Neural crest cell (in vitro differentiated cells): Measurements from ENCODE around the gene CCDC13. TPM values are rescaled to one million over a fixed set of nuclear protein-coding genes. Genes with fewer than 3 reads are reported as not detected.

Experiments
- DNase-seq: peaks from one replicate; pipeline ENCODE4 v3.0.0; 2021; ENCODE audit warnings: low read depth, mixed read lengths, low spot score
- H3K27ac Mint-ChIP-seq: one replicate; pipeline ENCODE4 v1.8.0; 2021; ENCODE audit warnings: mild to moderate bottlenecking, mixed read lengths; ENCODE audit not compliant: unreplicated experiment
- H3K27me3 Mint-ChIP-seq: 2 replicates; pipeline ENCODE4 v1.8.0; 2021; ENCODE audit warnings: low read depth, mild to moderate bottlenecking, mixed read lengths
- H3K36me3 Mint-ChIP-seq: 2 replicates; pipeline ENCODE4 v1.8.0; 2021; ENCODE audit warnings: low read depth, mild to moderate bottlenecking, mixed read lengths
- H3K4me1 Mint-ChIP-seq: 2 replicates; pipeline ENCODE4 v1.8.0; 2021; ENCODE audit warnings: mixed read lengths
- H3K4me3 Mint-ChIP-seq: one replicate; pipeline ENCODE4 v1.8.0; 2021; ENCODE audit warnings: mild to moderate bottlenecking, mixed read lengths
- H3K9me3 Mint-ChIP-seq: 2 replicates; pipeline ENCODE4 v1.8.0; 2021; ENCODE audit warnings: mixed read lengths
- total RNA-seq: library from RNA; stranded (reverse); gene quantifications from 2 replicates; pipeline ENCODE4 v1.2.1, GENCODE V29; 2021
- TF ChIP-seq, protein P1 (sequence below): fragments of 200-600 bp; sonication (generic); conservative IDR thresholded peaks from 2 replicates; pipeline ENCODE4 v1.5.0; 2021; ENCODE audit warnings: antibody characterized with exemption, mild to moderate bottlenecking

CCDC13 gene
- total RNA-seq, 1 donor from 2014 or later: 2.0 TPM

DNA sequence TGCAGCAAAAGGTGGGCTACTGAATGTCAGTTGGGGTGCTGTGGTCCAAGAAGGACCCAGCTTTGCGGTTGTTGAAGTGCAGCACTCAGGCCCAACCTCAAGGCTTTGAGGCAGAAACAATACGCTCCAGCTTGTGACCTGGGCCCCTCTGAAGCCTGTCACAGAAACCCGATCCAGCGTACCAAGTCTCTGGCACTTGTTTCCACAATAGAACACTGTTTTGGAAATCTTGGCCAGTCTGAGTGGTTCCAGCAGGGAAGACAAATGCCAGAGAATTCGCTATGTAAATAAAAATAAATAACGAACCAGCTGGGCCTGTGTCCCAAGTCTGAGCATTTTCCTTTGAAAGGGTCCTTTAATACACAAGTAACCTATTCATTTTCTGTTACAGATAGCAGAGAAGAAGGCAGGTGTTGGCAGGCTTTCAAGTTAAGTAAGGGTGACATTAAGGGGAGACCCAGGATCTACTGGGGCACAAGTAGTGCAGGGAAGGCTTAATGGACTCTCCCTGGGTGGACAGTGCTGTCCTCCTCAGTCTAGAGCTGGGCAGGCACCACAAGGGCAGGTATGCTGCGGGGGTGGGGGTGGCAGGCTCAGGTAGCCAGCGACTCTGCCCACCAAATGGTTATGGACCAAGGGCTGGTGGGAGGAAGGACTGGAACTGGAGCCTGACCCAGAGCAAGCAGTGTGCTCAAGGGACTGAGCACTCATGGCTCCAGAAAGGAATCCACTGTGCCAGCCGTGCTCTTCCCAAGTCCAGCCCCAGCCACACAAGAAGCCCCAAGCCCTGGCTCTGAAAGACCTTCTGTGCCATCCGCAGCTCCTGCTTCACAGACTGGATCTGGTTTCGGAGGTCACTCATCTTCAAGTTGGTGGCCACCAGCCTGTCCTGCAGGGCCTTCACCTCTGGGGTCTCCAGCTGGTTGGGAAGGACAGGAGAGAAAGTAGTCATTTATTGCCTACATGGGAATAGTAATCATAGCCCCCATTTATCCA lies 26.3 kb downstream of the CCDC13 start:
- TF ChIP-seq, protein P1, sequence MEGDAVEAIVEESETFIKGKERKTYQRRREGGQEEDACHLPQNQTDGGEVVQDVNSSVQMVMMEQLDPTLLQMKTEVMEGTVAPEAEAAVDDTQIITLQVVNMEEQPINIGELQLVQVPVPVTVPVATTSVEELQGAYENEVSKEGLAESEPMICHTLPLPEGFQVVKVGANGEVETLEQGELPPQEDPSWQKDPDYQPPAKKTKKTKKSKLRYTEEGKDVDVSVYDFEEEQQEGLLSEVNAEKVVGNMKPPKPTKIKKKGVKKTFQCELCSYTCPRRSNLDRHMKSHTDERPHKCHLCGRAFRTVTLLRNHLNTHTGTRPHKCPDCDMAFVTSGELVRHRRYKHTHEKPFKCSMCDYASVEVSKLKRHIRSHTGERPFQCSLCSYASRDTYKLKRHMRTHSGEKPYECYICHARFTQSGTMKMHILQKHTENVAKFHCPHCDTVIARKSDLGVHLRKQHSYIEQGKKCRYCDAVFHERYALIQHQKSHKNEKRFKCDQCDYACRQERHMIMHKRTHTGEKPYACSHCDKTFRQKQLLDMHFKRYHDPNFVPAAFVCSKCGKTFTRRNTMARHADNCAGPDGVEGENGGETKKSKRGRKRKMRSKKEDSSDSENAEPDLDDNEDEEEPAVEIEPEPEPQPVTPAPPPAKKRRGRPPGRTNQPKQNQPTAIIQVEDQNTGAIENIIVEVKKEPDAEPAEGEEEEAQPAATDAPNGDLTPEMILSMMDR: no peak
- Mint-ChIP-seq H3K4me3 (no peak overlapping the region), H3K27ac (no peak overlapping the region), H3K27me3 (no peaks in the 10 kb centered on the region), H3K4me1 (no peaks in the 10 kb centered on the region), H3K9me3 (no peaks in the 10 kb centered on the region), H3K36me3 (no peaks in the 10 kb centered on the region)
- no peak for DNase-seq

DNA sequence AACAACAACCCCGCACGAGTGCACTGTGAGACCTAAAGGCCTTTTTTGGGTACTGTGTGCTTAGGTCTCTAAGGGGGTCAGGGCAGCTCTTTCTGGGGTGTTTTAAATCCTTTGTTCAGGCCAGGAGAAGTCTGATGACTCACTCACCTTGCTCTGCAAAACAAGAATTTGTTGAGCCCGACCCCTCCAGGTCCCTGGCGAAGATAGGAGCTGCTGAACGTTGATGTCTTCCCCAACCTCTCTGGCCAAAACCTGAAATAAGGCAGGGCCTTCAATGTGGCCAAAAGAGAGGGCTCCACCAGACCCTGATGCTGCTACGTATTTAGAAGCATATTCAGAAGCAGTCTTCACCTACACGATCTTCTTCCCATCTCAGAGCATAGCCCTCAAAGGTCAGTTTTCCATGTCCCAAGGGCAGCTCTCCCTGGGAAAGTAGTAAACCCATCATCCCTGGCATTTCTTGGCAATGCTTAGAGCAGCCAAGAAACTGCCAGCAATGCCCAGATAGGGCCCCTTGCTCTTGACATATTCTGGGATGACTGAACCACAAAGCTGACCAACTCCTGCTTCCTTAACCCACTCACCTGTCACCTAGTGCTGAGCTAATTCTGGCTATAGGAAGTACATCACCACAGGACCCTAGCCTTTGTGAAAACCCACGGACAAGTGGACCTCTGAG lies 27.1 kb downstream of the CCDC13 start:
- no peak for DNase-seq
- TF ChIP-seq, protein P1: no peak
- Mint-ChIP-seq H3K27ac (no peak overlapping the region), H3K27me3 (no peaks in the 10 kb centered on the region), H3K36me3 (no peaks in the 10 kb centered on the region), H3K4me1 (no peaks in the 10 kb centered on the region), H3K9me3 (no peaks in the 10 kb centered on the region), H3K4me3 (no peak overlapping the region)

DNA sequence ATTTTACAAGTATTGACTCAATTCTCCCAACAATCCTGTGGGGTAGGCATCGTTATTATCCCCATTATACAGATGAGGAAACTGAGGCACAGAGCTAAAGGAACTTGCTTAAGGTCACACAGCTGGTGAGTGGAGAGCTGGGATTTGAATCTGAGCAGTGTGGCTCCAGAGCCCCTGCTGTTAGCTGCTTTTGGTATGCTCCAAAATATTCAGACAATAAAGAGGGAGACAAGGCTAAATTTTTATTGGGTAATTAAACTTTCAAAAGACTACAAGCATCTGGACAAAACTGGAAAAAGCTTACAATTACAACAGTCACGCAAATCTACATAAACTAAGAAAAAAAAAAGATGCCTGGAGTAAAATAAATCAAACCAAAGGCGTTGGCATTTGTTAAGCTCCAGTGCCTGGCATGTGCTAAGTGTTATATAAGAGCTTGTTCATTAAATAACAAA lies 27.7 kb downstream of the CCDC13 start:
- TF ChIP-seq, protein P1: no peak
- DNase-seq: no peak
- H3K27me3 Mint-ChIP-seq: no peaks in the 10 kb centered on the region
- no peaks in the 10 kb centered on the region for H3K9me3 Mint-ChIP-seq
- no peak overlapping the region for H3K27ac Mint-ChIP-seq
- no peaks in the 10 kb centered on the region for H3K36me3 Mint-ChIP-seq
- H3K4me3 Mint-ChIP-seq: no peak overlapping the region
- H3K4me1 Mint-ChIP-seq: no peaks in the 10 kb centered on the region

DNA sequence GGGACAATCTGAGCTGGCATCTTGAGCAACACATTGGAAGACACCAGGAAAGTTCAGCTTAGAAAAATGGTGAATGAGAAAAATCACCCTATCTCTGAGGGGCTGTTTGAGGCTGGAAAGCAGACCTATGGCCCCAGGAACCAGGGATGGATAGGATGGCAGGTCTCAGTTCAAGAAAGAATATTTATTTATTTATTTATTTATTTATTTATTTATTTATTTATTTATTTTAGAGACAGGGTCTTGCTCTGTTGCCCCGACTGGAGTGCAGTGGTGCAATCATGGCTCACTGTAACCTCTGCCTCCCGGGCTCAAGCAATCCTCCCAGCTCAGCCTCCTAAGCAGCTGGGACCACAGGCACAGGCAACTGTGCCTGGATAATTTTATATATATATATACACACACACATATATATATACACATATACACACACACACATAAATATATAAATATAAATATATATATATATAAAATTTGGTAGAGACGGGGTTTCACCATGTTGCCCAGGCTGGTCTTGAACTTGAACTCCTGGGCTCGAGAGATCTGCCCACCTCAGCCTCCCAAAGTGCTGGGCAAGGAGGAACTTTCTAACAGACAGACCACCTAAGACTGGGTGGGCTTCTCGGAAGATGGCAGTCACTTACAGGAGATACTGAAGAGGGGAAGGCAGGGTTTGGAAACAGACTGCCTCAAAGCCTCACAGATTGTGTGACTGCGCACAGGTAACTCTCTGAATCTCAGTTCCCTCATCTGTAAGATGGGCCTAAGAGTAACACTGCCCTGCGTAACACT lies 29.7 kb downstream of the CCDC13 start:
- Mint-ChIP-seq H3K4me1 (no peaks in the 10 kb centered on the region), H3K27me3 (no peaks in the 10 kb centered on the region)

More for the DNA sequence above, 29.7 kb downstream of the CCDC13 start:
- no peaks in the 10 kb centered on the region for H3K9me3 Mint-ChIP-seq
- DNase-seq: no peak
- H3K4me3 Mint-ChIP-seq: no peak overlapping the region
- no peak overlapping the region for H3K27ac Mint-ChIP-seq
- no peaks in the 10 kb centered on the region for H3K36me3 Mint-ChIP-seq
- TF ChIP-seq, protein P1: no peak
